ENCODE measurements around the gene LRMDA.

LRMDA gene

DNA sequence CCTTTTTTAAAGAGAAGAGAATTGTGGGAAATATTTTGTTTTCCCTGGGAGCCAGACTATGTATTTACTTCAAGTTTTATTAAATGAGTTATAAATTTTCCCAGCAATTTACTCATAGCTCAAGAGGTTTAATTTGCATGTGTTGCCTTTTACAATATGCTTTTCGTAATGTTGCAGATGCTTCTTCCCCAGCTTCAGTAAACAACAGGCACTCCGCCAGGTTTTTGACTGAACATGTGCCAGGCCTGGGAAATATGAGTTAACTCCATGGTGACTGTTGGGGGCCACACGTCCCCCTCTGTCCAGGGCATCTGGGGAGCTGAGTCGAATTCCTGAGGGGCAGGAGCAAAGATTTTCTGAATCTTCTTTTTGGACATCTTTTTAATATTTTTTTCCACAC, 545.7 kb downstream of the LRMDA start:
- no peaks in the 10 kb centered on the region for H3K27me3 Mint-ChIP-seq
- peaks cover 27% of the 10 kb centered on the region for H3K4me1 Mint-ChIP-seq (ENCODE audit: low read depth)
- no peaks in the 10 kb centered on the region for H3K9me3 Mint-ChIP-seq
- intact Hi-C loops (cut with micrococcal nuclease), result no loop called here
- peaks cover 9% of the 10 kb centered on the region for H3K36me3 Mint-ChIP-seq (ENCODE audit: low read depth)
- no peak overlapping the region for H3K4me3 Mint-ChIP-seq
- no peak overlapping the region for H3K27ac Mint-ChIP-seq

DNA sequence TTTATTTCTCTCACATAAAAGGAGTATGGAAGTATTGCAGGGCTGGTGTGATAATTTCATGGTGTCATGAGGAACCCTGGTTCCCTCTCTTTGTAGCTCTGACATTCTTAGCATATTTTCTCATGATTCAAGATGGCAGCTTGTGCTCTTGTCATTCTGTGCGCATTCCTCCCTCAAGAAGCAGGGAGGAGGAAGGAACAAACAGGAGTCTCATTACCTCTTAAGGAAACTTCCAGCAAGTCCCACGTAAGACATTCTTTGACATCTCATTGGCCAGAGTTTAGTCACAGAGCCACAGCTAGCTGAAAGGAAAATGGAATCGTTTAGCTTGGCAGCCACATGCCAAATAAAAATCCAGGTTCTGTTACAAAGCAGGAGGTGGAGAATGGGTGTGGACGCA, 546.8 kb downstream of the LRMDA start:
- Mint-ChIP-seq H3K27ac (no peak overlapping the region), H3K4me3 (no peak overlapping the region), H3K4me1 (ENCODE audit: low read depth) (peaks cover 17% of the 10 kb centered on the region), H3K27me3 (no peaks in the 10 kb centered on the region), H3K9me3 (no peaks in the 10 kb centered on the region), H3K36me3 (ENCODE audit: low read depth) (peaks cover 9% of the 10 kb centered on the region)
- intact Hi-C loops (cut with micrococcal nuclease), result no loop called here

DNA sequence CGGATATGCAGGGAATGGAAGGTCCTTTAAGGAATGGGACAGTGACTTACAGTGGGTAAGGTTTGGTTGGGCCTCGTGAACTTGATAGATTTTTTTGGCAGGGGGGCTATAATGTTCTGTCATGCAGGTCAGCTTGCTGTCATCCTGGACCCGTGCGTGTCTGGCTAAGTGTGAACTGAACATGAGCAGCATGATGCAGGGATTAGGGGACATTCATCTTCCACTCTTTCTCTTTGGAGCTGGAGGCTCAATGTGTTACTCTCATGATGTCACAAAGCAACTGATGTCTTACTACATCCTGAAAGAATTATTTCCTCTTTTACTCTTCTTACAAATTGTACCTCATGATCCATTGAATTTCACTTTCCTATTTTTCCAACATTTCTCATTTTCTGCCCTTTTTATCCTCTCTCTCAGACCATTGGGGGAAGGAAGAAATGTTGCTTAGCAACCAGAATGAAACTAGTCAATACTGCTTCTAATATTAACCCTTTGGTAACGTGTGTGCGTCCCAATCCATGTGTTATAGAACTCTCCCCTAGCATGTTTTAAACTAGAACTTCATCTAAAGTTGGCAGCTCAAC, 549.1 kb downstream of the LRMDA start:
- Mint-ChIP-seq H3K4me3 (no peak overlapping the region), H3K9me3 (no peaks in the 10 kb centered on the region), H3K27me3 (no peaks in the 10 kb centered on the region), H3K4me1 (ENCODE audit: low read depth) (peaks cover 28% of the 10 kb centered on the region), H3K27ac (no peak overlapping the region), H3K36me3 (ENCODE audit: low read depth) (peaks cover 11% of the 10 kb centered on the region)
- intact Hi-C loops (cut with micrococcal nuclease), result no loop called here

- peaks cover 37% of the 10 kb centered on the region for H3K4me1 Mint-ChIP-seq (ENCODE audit: low read depth)
- H3K4me3 Mint-ChIP-seq, result no peak overlapping the region
- intact Hi-C loops (cut with micrococcal nuclease), result no loop called here
- no peaks in the 10 kb centered on the region for H3K9me3 Mint-ChIP-seq
- H3K27ac Mint-ChIP-seq, result no peak overlapping the region
- no peaks in the 10 kb centered on the region for H3K27me3 Mint-ChIP-seq
- peaks cover 14% of the 10 kb centered on the region for H3K36me3 Mint-ChIP-seq (ENCODE audit: low read depth)
These were observed 551.4 kb downstream of the LRMDA start for GRCh38 chr10:75982611-75983369.

- no peak overlapping the region for H3K27ac Mint-ChIP-seq
- no peak overlapping the region for H3K4me3 Mint-ChIP-seq
- intact Hi-C loops (cut with micrococcal nuclease), result no loop called here
- H3K36me3 Mint-ChIP-seq (ENCODE audit: low read depth), result peaks cover 14% of the 10 kb centered on the region
- no peaks in the 10 kb centered on the region for H3K27me3 Mint-ChIP-seq
- H3K4me1 Mint-ChIP-seq (ENCODE audit: low read depth), result peaks cover 37% of the 10 kb centered on the region
- no peaks in the 10 kb centered on the region for H3K9me3 Mint-ChIP-seq
These were observed 552.6 kb downstream of the LRMDA start for GRCh38 chr10:75984067-75984466.

DNA sequence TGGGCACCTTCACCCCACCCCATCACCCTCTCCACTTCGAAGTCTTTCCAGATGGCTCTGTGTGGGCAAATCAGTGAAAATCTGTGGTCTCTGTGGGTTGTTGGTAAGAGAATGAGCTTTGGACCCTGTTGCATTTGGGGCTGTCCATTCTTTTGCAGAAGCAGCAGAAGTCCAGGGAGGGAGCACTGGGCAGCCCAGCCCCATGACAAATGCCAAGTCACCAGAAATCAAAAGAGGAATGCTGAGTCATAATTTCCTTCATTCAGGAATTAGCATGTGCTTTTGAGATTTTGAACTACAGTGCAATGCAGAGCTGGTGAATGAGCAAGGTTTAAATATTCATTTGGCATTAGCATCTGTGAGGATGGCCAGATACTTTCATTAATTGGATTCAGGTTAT, 556.2 kb downstream of the LRMDA start:
- Mint-ChIP-seq H3K9me3 (no peaks in the 10 kb centered on the region), H3K4me1 (ENCODE audit: low read depth) (peaks cover 20% of the 10 kb centered on the region), H3K27me3 (no peaks in the 10 kb centered on the region), H3K4me3 (no peak overlapping the region), H3K36me3 (ENCODE audit: low read depth) (peaks cover 5% of the 10 kb centered on the region), H3K27ac (no peak overlapping the region)
- intact Hi-C loops (cut with micrococcal nuclease), result no loop called here

DNA sequence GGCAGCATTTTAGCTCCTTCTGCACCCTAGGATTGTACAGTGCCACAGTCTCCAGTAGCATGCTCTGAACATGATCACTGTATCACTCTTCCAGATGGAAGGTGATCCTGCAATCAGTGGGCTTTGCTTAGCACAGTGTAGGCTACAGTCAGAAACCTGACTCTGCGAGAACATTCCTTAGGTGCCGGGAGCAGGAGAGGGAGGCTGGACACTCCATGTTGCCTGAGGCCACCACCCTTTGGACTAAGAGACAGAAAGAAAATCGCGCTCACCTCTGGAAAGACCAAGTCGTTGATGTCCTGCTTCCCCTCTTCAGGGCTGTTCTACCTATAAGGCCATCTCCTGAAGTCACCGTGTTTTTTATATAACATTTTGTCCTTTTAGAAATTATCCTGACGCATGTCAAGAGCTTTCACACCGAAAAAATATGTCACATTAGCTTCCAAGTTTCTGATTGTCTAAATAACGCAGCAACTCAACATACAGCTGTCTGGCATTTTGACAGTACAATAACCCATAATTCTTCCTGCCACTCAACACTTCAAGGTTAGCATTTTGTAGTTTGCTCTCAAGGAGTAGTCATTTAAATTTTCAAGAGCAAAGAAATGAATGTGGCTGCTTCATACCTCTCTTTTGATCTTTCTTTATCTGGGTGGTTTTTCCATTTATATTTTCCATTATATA, 563.1 kb downstream of the LRMDA start:
- no peaks in the 10 kb centered on the region for H3K4me1 Mint-ChIP-seq (ENCODE audit: low read depth)
- no peaks in the 10 kb centered on the region for H3K36me3 Mint-ChIP-seq (ENCODE audit: low read depth)
- H3K27me3 Mint-ChIP-seq, result no peaks in the 10 kb centered on the region
- no peak overlapping the region for H3K27ac Mint-ChIP-seq
- no peaks in the 10 kb centered on the region for H3K9me3 Mint-ChIP-seq
- intact Hi-C loops (cut with micrococcal nuclease), result no loop called here
- H3K4me3 Mint-ChIP-seq, result no peak overlapping the region

GRCh38 chr10:75995041-75995430, 563.6 kb downstream of the LRMDA start:
- Mint-ChIP-seq H3K4me1 (ENCODE audit: low read depth) (no peaks in the 10 kb centered on the region), H3K27me3 (no peaks in the 10 kb centered on the region), H3K9me3 (no peaks in the 10 kb centered on the region), H3K4me3 (no peak overlapping the region), H3K36me3 (ENCODE audit: low read depth) (no peaks in the 10 kb centered on the region), H3K27ac (no peak overlapping the region)
- intact Hi-C loops (cut with micrococcal nuclease), result no loop called here

DNA sequence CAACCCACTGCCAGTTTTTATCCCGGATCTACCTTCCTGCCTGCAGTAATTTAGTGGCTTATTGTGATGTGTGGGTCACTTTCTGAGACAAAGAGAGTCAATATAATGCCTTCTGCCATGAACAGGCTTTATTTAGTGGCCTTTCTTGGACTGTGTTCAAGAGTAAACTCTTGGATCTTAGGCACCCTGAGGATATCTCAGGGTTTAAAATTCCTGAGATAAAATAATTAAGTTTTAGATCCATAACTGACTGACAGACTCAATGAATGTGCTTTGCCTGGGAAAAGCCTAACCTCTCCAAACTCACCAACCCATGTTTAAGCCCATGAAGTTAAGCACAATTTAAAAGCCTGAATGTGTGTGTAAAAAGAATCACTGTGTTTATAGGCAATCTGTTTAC, 564.3 kb downstream of the LRMDA start:
- intact Hi-C loops (cut with micrococcal nuclease), result no loop called here
- Mint-ChIP-seq H3K36me3 (ENCODE audit: low read depth) (no peaks in the 10 kb centered on the region), H3K4me1 (ENCODE audit: low read depth) (no peaks in the 10 kb centered on the region), H3K27me3 (no peaks in the 10 kb centered on the region), H3K4me3 (no peak overlapping the region), H3K9me3 (no peaks in the 10 kb centered on the region), H3K27ac (no peak overlapping the region)

- Mint-ChIP-seq H3K27ac (no peak overlapping the region), H3K4me3 (no peak overlapping the region), H3K36me3 (ENCODE audit: low read depth) (no peaks in the 10 kb centered on the region), H3K4me1 (ENCODE audit: low read depth) (no peaks in the 10 kb centered on the region), H3K9me3 (no peaks in the 10 kb centered on the region), H3K27me3 (no peaks in the 10 kb centered on the region)
- intact Hi-C loops (cut with micrococcal nuclease), result no loop called here
These were observed 567.6 kb downstream of the LRMDA start for GRCh38 chr10:75999001-75999400.

DNA sequence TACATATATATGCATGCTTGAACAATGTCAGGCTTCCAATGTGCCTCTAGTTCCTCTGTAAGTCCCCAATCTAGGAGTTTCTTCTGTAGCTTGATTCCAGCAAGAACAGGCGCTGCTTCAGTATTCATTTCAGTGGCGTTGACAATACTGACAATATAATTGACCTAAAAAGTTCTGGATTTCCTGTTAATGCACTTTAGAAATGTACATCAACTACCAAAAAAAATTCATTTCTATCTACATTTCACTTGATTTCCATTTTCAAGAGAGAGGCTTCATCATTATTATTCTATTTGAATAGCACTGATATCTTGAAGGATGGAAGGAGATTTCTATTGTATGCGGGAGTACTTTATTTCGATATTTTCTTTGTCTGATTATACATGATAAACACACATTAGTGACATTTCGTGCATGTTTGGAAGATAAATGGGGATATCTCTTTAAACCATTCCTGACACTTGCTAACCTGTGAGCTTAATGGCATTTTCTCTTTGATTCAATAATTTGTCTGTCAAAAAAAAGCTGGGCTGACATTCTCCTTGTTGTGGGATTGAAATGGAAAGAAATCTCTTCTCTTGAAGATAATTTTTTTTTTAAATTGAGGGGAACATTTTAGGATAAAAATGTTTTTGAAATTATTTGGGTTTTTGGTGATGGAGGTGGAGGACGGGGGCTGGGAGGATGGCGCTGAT, 568.2 kb downstream of the LRMDA start:
- Mint-ChIP-seq H3K9me3 (no peaks in the 10 kb centered on the region), H3K36me3 (ENCODE audit: low read depth) (no peaks in the 10 kb centered on the region), H3K27ac (no peak overlapping the region), H3K4me3 (no peak overlapping the region), H3K27me3 (no peaks in the 10 kb centered on the region), H3K4me1 (ENCODE audit: low read depth) (no peaks in the 10 kb centered on the region)
- intact Hi-C loops (cut with micrococcal nuclease), result no loop called here

GRCh38 chr10:76000550-76000949, 569.1 kb downstream of the LRMDA start:
- no peaks in the 10 kb centered on the region for H3K36me3 Mint-ChIP-seq (ENCODE audit: low read depth)
- H3K9me3 Mint-ChIP-seq, result no peaks in the 10 kb centered on the region
- intact Hi-C loops (cut with micrococcal nuclease), result no loop called here
- no peaks in the 10 kb centered on the region for H3K4me1 Mint-ChIP-seq (ENCODE audit: low read depth)
- no peak overlapping the region for H3K4me3 Mint-ChIP-seq
- H3K27me3 Mint-ChIP-seq, result no peaks in the 10 kb centered on the region
- no peak overlapping the region for H3K27ac Mint-ChIP-seq

DNA sequence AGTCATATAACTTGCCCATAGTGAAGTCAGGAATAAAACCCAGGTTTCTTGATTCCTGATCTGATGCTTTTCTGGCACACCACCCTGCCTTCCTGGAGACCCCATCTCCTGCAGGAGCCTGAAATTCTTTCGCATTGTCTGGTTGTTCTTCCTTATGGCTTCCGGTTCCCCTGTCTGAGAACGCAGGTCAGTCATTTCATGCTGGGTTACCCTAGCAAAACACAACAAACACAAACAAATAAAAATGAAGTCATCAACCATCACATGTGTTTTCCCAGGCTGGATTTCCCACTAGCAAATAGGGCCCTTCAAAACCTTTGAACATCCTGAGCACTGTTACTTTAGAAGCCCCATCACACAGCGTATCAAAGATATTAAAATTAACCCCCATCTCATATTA, 569.6 kb downstream of the LRMDA start:
- Mint-ChIP-seq H3K27ac (no peak overlapping the region), H3K4me3 (no peak overlapping the region), H3K4me1 (ENCODE audit: low read depth) (no peaks in the 10 kb centered on the region), H3K9me3 (no peaks in the 10 kb centered on the region), H3K36me3 (ENCODE audit: low read depth) (no peaks in the 10 kb centered on the region), H3K27me3 (no peaks in the 10 kb centered on the region)
- intact Hi-C loops (cut with micrococcal nuclease), result no loop called here

- H3K27ac Mint-ChIP-seq, result no peak overlapping the region
- intact Hi-C loops (cut with micrococcal nuclease), result no loop called here
- no peaks in the 10 kb centered on the region for H3K36me3 Mint-ChIP-seq (ENCODE audit: low read depth)
- H3K4me1 Mint-ChIP-seq (ENCODE audit: low read depth), result no peaks in the 10 kb centered on the region
- no peaks in the 10 kb centered on the region for H3K27me3 Mint-ChIP-seq
- H3K9me3 Mint-ChIP-seq, result no peaks in the 10 kb centered on the region
- H3K4me3 Mint-ChIP-seq, result no peak overlapping the region
These were observed 570.0 kb downstream of the LRMDA start for GRCh38 chr10:76001461-76001860.

All from dendritic cell treated with granulocyte-macrophage colony-stimulating factor and Interleukin-4, amounts not matched to agents 40 ng/mL and 50 ng/mL, for 4 days (primary cell).